ENCODE results near the gene CFAP100.

DNA sequence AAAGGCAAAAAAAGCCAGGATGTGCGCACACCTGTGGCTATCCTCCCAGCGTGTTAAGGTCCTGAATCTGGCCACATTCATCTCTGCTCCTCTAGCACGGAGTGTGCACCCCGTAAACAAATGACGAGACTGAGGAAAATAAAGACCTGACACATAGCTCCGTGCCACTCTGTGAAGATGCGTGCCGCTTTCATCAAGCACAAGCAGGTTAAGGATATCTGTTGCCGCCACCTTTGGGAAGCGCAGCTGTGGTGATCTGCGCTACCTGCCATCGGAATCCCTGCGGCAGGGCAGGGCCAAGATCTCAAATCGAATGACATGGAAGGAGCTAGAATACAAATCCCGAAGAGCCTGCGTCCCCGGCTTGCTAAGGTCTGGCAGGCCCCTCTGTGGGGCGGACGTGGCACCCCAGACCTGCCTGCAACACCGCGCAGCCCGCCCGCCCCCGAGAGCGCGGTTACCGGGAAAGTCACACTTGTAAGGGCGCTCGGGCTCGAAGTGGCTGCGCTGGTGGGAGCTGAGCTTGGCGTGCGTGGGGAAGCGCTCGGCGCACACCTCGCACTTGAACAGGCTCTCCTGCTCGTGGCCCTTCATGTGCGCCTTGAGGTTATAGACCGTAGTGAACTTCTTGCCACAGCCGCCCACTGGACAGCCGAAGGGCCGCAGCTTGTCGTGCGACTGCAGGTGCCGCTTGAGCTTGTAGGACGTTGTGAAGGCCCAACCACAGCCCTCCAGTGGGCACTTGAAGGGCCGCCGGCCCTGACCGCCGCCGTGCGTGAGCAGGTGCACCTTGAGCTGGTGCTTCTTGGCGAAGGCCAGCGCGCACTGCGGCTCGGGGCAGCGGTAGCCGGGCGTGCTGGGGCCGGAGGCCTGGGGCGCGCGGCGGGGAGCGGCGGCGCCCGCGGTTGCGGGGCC lies 80.0 kb downstream of the CFAP100 start:
- TF ChIP-seq, protein P1, sequence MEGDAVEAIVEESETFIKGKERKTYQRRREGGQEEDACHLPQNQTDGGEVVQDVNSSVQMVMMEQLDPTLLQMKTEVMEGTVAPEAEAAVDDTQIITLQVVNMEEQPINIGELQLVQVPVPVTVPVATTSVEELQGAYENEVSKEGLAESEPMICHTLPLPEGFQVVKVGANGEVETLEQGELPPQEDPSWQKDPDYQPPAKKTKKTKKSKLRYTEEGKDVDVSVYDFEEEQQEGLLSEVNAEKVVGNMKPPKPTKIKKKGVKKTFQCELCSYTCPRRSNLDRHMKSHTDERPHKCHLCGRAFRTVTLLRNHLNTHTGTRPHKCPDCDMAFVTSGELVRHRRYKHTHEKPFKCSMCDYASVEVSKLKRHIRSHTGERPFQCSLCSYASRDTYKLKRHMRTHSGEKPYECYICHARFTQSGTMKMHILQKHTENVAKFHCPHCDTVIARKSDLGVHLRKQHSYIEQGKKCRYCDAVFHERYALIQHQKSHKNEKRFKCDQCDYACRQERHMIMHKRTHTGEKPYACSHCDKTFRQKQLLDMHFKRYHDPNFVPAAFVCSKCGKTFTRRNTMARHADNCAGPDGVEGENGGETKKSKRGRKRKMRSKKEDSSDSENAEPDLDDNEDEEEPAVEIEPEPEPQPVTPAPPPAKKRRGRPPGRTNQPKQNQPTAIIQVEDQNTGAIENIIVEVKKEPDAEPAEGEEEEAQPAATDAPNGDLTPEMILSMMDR (IDR thresholded peaks at IDR 0.05) = no peak
- TF ChIP-seq POLR2A (IDR thresholded peaks at IDR 0.05) = no peak

All from testis (tissue), 2 donors.